Astrocyte (in vitro differentiated cells and primary cell): ENCODE results near the gene BRS3.

Experiments
- EZH2 ChIP-seq: IDR thresholded peaks from 2 replicates; pipeline ENCODE4 v1.6.1; 2012; ENCODE audit warnings: mild to moderate bottlenecking, low read length, inconsistent platforms; ENCODE audit not compliant: insufficient read depth
- TF ChIP-seq, protein P1 (sequence below): IDR thresholded peaks from 2 replicates; pipeline ENCODE4 v1.5.1; 2011; ENCODE audit warnings: low read depth, mild to moderate bottlenecking, inconsistent platforms, low read length, moderate library complexity; ENCODE audit not compliant: insufficient read depth

GRCh38 chrX:136476501-136476900, 11.2 kb upstream of the BRS3 start:
- TF ChIP-seq, protein P1, sequence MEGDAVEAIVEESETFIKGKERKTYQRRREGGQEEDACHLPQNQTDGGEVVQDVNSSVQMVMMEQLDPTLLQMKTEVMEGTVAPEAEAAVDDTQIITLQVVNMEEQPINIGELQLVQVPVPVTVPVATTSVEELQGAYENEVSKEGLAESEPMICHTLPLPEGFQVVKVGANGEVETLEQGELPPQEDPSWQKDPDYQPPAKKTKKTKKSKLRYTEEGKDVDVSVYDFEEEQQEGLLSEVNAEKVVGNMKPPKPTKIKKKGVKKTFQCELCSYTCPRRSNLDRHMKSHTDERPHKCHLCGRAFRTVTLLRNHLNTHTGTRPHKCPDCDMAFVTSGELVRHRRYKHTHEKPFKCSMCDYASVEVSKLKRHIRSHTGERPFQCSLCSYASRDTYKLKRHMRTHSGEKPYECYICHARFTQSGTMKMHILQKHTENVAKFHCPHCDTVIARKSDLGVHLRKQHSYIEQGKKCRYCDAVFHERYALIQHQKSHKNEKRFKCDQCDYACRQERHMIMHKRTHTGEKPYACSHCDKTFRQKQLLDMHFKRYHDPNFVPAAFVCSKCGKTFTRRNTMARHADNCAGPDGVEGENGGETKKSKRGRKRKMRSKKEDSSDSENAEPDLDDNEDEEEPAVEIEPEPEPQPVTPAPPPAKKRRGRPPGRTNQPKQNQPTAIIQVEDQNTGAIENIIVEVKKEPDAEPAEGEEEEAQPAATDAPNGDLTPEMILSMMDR: no peak
- no peak for TF ChIP-seq EZH2
